ENCODE measurements around the gene RNF187. TPM values are rescaled to one million over a fixed set of nuclear protein-coding genes. Genes with fewer than 3 reads are reported as not detected.
A peak's percentile ranks its signal among the peaks of the same experiment; 100 is the strongest.

Gene RNF187
- total and polyA plus RNA-seq, 9 donors = 22.3 to 70.4 (median 56.2) TPM

DNA sequence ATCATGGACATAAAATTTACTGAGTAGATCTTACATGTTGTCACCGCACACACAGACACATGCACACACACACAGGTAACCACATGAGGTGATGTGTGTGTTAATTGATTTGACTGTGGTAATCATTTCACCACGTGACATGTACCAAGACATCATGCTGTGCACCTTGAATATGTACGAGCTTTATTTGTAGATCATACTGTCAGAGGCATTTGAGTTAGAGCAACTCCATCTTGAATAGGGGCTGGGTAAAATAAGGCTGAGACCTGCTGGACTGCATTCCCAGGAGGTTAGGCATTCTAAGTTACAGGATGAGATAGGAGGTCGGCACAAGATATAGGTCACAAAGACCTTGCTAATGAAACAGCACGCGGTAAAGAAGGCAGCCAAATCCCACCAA, 38.8 kb upstream of the RNF187 start:
- DNase-seq = no peak
- Histone ChIP-seq H3K36me3 (ENCODE audit: control insufficient read depth, insufficient read depth, low read length) (no peaks in the 10 kb centered on the region), H3K27me3 (ENCODE audit: control insufficient read depth, insufficient read depth, low read length) (peaks cover 27% of the 10 kb centered on the region), H3K9me3 (replicated peaks; ENCODE audit: control insufficient read depth, low read depth, low read length) (no peaks in the 10 kb centered on the region), H3K27ac (ENCODE audit: low read length) (no peak overlapping the region), H3K4me1 (ENCODE audit: control insufficient read depth, insufficient read depth, low read length) (peaks cover 9% of the 10 kb centered on the region), H3K4me3 (ENCODE audit: low read length) (no peak overlapping the region)
- WGBS (ENCODE audit: insufficient coverage) = 80% methylated on average over 2 of the region's 6 CpGs

GRCh38 chr1:228450200-228450599, 37.0 kb upstream of the RNF187 start:
- peaks cover 9% of the 10 kb centered on the region for H3K4me1 ChIP-seq (ENCODE audit: control insufficient read depth, insufficient read depth, low read length)
- no peak overlapping the region for H3K4me3 ChIP-seq (ENCODE audit: low read length)
- H3K9me3 ChIP-seq (replicated peaks; ENCODE audit: control insufficient read depth, low read depth, low read length) = no peaks in the 10 kb centered on the region
- WGBS (ENCODE audit: insufficient coverage) = 84% methylated on average over 7 of the region's 11 CpGs
- no peak for DNase-seq
- H3K36me3 ChIP-seq (ENCODE audit: control insufficient read depth, insufficient read depth, low read length) = peaks cover 9% of the 10 kb centered on the region
- no peak overlapping the region for H3K27ac ChIP-seq (ENCODE audit: low read length)
- H3K27me3 ChIP-seq (ENCODE audit: control insufficient read depth, insufficient read depth, low read length) = peaks cover 17% of the 10 kb centered on the region

DNA sequence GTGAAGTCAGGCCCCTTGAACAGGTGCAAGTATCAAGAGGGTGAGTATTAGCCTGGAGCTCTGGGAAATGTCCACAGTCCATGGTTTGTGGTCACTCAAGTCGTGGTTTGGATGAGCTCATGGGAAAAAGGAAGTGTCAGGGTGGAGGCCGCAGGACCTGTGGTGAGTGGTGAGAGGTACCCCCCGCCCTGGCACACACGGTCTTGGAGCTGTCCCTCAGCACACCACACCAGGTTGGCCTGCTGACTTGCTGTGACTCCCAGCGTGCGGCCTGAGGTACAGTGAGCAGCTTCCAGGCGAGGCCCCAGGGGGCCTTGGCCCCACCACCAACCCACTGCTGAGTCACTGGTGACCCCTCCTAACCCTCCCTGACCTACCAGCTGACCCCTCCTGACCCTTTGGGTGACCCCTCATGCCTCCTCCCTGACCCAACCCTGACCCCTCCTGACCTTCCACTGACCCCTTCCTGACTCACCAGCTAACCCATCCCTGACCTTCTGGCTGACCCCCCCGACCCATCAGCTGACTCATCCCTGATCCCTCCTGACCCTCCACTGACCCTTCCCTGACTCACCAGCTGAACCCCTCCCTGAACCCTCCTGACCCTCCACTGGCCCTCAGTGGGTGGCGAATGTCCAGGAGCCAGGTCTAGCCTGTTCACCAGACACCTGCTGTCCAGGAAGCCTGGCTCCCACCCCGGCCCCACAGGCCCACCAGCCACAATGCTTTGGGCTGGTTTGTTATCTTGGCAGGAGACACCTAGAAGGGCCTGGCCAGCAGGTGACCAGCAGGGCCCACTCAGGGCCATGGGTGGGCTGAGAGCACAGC, 34.8 kb upstream of the RNF187 start:
- WGBS (ENCODE audit: insufficient coverage) = 81% methylated on average over 9 of the region's 10 CpGs
- H3K4me1 ChIP-seq (ENCODE audit: control insufficient read depth, insufficient read depth, low read length) = peaks cover 5% of the 10 kb centered on the region

DNA sequence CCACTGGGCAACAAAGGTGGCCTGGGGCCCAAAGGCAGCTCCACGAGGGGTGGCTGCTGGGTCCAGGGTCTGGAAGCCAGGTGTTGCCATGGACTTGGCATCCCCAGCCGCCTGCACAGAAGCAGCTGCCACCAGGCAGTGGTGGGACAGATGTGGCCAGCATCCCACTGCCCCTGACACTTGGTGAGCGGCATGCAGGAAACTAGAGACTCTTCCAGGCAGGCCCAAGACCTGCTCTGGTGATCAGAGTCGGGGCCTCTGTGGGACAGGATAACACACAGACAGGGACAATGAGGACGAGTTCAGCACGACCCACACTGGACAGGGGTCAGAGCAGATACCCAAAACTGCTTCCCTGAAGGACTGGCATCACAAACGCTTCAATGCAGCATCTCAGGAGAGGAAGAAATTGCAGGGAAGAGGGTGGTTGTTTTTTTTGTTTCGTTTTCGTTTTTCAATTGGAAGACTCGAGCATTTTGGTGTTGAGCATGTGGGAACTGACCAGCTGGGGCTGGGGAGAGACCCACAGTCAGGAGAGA, 34.1 kb upstream of the RNF187 start:
- WGBS (ENCODE audit: insufficient coverage) = 84% methylated on average over 9 of the region's 10 CpGs
- no peaks in the 10 kb centered on the region for H3K9me3 ChIP-seq (replicated peaks; ENCODE audit: control insufficient read depth, low read depth, low read length)
- H3K36me3 ChIP-seq (ENCODE audit: control insufficient read depth, insufficient read depth, low read length) = peaks cover 9% of the 10 kb centered on the region
- DNase-seq = no peak
- H3K27me3 ChIP-seq (ENCODE audit: control insufficient read depth, insufficient read depth, low read length) = no peaks in the 10 kb centered on the region
- no peak overlapping the region for H3K4me3 ChIP-seq (ENCODE audit: low read length)
- peaks cover 5% of the 10 kb centered on the region for H3K4me1 ChIP-seq (ENCODE audit: control insufficient read depth, insufficient read depth, low read length)
- H3K27ac ChIP-seq (ENCODE audit: low read length) = no peak overlapping the region

More for the DNA sequence above, 34.8 kb upstream of the RNF187 start:
- H3K4me3 ChIP-seq (ENCODE audit: low read length) = no peak overlapping the region
- peaks cover 9% of the 10 kb centered on the region for H3K36me3 ChIP-seq (ENCODE audit: control insufficient read depth, insufficient read depth, low read length)
- H3K27ac ChIP-seq (ENCODE audit: low read length) = no peak overlapping the region
- peaks cover under 1% of the 10 kb centered on the region for H3K27me3 ChIP-seq (ENCODE audit: control insufficient read depth, insufficient read depth, low read length)
- H3K9me3 ChIP-seq (replicated peaks; ENCODE audit: control insufficient read depth, low read depth, low read length) = no peaks in the 10 kb centered on the region
- no peak for DNase-seq

GRCh38 chr1:228453614-228454013, 33.6 kb upstream of the RNF187 start:
- WGBS (ENCODE audit: insufficient coverage) = 80% methylated on average over 1 of the region's 3 CpGs
- H3K9me3 ChIP-seq (replicated peaks; ENCODE audit: control insufficient read depth, low read depth, low read length) = no peaks in the 10 kb centered on the region

DNA sequence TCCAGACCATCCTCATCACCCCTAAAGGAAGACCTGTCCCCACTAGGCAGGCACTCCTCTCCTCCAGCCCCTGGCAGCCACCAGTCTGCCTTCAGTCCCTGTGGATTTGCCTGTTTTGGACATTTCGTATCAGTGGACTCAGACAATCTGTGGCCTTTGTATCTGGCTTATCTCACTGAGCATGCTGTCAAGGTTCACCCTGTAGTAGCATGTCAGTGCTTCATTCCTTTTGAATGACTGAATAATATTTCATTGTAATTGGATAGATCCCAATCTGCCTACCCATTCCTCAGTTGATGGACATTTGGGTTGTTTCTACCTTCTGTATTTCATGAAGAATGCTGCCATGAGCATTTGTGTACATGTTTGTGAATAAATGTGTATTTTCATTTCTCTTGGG, 32.9 kb upstream of the RNF187 start:
- H3K4me3 ChIP-seq (ENCODE audit: low read length) = no peak overlapping the region
- H3K4me1 ChIP-seq (ENCODE audit: control insufficient read depth, insufficient read depth, low read length) = peaks cover 14% of the 10 kb centered on the region
- peaks cover 9% of the 10 kb centered on the region for H3K36me3 ChIP-seq (ENCODE audit: control insufficient read depth, insufficient read depth, low read length)
- no CpG with 5 or more reads among the region's 1 CpG for WGBS (ENCODE audit: insufficient coverage)
- peaks cover 3% of the 10 kb centered on the region for H3K27me3 ChIP-seq (ENCODE audit: control insufficient read depth, insufficient read depth, low read length)
- no peak for DNase-seq
- H3K9me3 ChIP-seq (replicated peaks; ENCODE audit: control insufficient read depth, low read depth, low read length) = no peaks in the 10 kb centered on the region
- no peak overlapping the region for H3K27ac ChIP-seq (ENCODE audit: low read length)

More at GRCh38 chr1:228453614-228454013, 33.6 kb upstream of the RNF187 start:
- Histone ChIP-seq H3K27me3 (ENCODE audit: control insufficient read depth, insufficient read depth, low read length) (no peaks in the 10 kb centered on the region), H3K36me3 (ENCODE audit: control insufficient read depth, insufficient read depth, low read length) (peaks cover 9% of the 10 kb centered on the region), H3K4me3 (ENCODE audit: low read length) (no peak overlapping the region), H3K4me1 (ENCODE audit: control insufficient read depth, insufficient read depth, low read length) (peaks cover 9% of the 10 kb centered on the region), H3K27ac (ENCODE audit: low read length) (no peak overlapping the region)
- DNase-seq = no peak

DNA sequence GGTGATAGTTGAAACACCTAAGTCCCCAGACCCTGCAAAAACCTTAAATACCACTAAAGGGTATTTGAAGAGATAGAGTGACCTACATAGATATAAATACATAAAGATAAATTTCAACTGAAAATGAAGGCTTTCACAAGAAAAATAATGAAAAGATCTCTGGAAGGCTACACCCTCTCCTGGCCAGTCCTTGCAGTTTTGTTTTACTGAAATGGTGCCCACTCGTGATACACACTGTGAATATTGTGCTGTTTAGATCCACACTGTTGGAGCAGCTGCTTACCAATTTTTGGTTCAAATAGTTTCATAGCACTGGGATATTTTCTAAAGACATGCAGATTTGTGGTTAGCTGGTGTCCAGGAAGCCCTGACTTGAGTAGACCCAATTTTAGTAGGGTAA, 31.5 kb upstream of the RNF187 start:
- no peak for DNase-seq
- 67% methylated on average over 1 of the region's 1 CpG for WGBS (ENCODE audit: insufficient coverage)
- no peak overlapping the region for H3K4me3 ChIP-seq (ENCODE audit: low read length)

GRCh38 chr1:228456252-228457016, 30.7 kb upstream of the RNF187 start:
- peak overlapping the region; percentile 96 for H3K27ac ChIP-seq (ENCODE audit: low read length)
- no CpG with 5 or more reads among the region's 6 CpGs for WGBS (ENCODE audit: insufficient coverage)
- peak overlapping the region; percentile 76 for H3K4me3 ChIP-seq (ENCODE audit: low read length)
- no peak for DNase-seq
- H3K36me3 ChIP-seq (ENCODE audit: control insufficient read depth, insufficient read depth, low read length) = peaks cover 9% of the 10 kb centered on the region
- H3K9me3 ChIP-seq (replicated peaks; ENCODE audit: control insufficient read depth, low read depth, low read length) = no peaks in the 10 kb centered on the region
- H3K4me1 ChIP-seq (ENCODE audit: control insufficient read depth, insufficient read depth, low read length) = peaks cover 19% of the 10 kb centered on the region
- peaks cover 12% of the 10 kb centered on the region for H3K27me3 ChIP-seq (ENCODE audit: control insufficient read depth, insufficient read depth, low read length)

More for the DNA sequence above, 31.5 kb upstream of the RNF187 start:
- H3K4me1 ChIP-seq (ENCODE audit: control insufficient read depth, insufficient read depth, low read length) = peaks cover 19% of the 10 kb centered on the region
- H3K36me3 ChIP-seq (ENCODE audit: control insufficient read depth, insufficient read depth, low read length) = peaks cover 9% of the 10 kb centered on the region
- H3K27ac ChIP-seq (ENCODE audit: low read length) = no peak overlapping the region
- H3K27me3 ChIP-seq (ENCODE audit: control insufficient read depth, insufficient read depth, low read length) = peaks cover 12% of the 10 kb centered on the region
- no peaks in the 10 kb centered on the region for H3K9me3 ChIP-seq (replicated peaks; ENCODE audit: control insufficient read depth, low read depth, low read length)

- peaks cover 19% of the 10 kb centered on the region for H3K4me1 ChIP-seq (ENCODE audit: control insufficient read depth, insufficient read depth, low read length)
- no peaks in the 10 kb centered on the region for H3K9me3 ChIP-seq (replicated peaks; ENCODE audit: control insufficient read depth, low read depth, low read length)
- 0% methylated on average over 8 of the region's 13 CpGs for WGBS (ENCODE audit: insufficient coverage)
- no peak for DNase-seq
- H3K36me3 ChIP-seq (ENCODE audit: control insufficient read depth, insufficient read depth, low read length) = peaks cover 9% of the 10 kb centered on the region
- peak overlapping the region; percentile 76 for H3K4me3 ChIP-seq (ENCODE audit: low read length)
- H3K27ac ChIP-seq (ENCODE audit: low read length) = peak overlapping the region; percentile 96
- H3K27me3 ChIP-seq (ENCODE audit: control insufficient read depth, insufficient read depth, low read length) = peaks cover 14% of the 10 kb centered on the region
Observed at GRCh38 chr1:228457017-228457395, 30.2 kb upstream of the RNF187 start.

Data from muscle of leg (tissue), 11 donors.